Liver (tissue), 9 donors: ENCODE data around the gene ORM2. TPM values are rescaled to one million over a fixed set of nuclear protein-coding genes. Genes with fewer than 3 reads are reported as not detected.

Experiments
- DNase-seq: peaks from one replicate; pipeline ENCODE4 v3.0.0-alpha.2; 2017; ENCODE audit warnings: low spot score
- H3K27ac ChIP-seq, 2 donors: one replicate each; pipeline ENCODE4 v1.7.0; 2013; ENCODE audit warnings: inconsistent platforms in 2 of 2, low read length in 2 of 2, control low read depth in 1 of 2, low read depth in 1 of 2, mild to moderate bottlenecking in 1 of 2
- H3K27me3 ChIP-seq, 4 donors: one replicate each; pipeline versions ENCODE4 v1.6.1 to v1.7.0; 2013; ENCODE audit warnings: low read length in 3 of 4, inconsistent platforms in 1 of 4, mild to moderate bottlenecking in 1 of 4, moderate library complexity in 1 of 4; ENCODE audit not compliant: control insufficient read depth in 4 of 4, insufficient read depth in 4 of 4
- H3K36me3 ChIP-seq, 4 donors: one replicate each; pipeline versions ENCODE4 v1.6.1 to v1.7.0; 2013; ENCODE audit warnings: low read length in 3 of 4, mild to moderate bottlenecking in 3 of 4, low read depth in 1 of 4, moderate library complexity in 1 of 4; ENCODE audit not compliant: control insufficient read depth in 4 of 4, insufficient read depth in 3 of 4
- H3K4me1 ChIP-seq, 4 donors: one replicate each; pipeline versions ENCODE4 v1.6.1 to v1.7.0; 2013; ENCODE audit warnings: low read length in 3 of 4, mild to moderate bottlenecking in 3 of 4, moderate library complexity in 1 of 4; ENCODE audit not compliant: control insufficient read depth in 4 of 4, insufficient read depth in 4 of 4
- H3K4me3 ChIP-seq, 3 donors: one replicate each; pipeline versions ENCODE4 v1.6.1 to v1.7.0; 2013; ENCODE audit warnings: low read length in 3 of 3, control low read depth in 1 of 3, low read depth in 1 of 3, mild to moderate bottlenecking in 1 of 3
- H3K9ac ChIP-seq, 2 donors: one replicate each; pipeline ENCODE4 v1.7.0; 2013; ENCODE audit warnings: low read length in 2 of 2, mild to moderate bottlenecking in 2 of 2, moderate library complexity in 2 of 2, control low read depth in 1 of 2, low read depth in 1 of 2
- H3K9me3 ChIP-seq, 4 donors: one replicate each; pipeline versions ENCODE4 v1.6.1 to v1.7.0; 2013; ENCODE audit warnings: low read length in 3 of 4; ENCODE audit not compliant: control insufficient read depth in 4 of 4
- FOXA1 ChIP-seq: IDR thresholded peaks from 2 replicates; pipeline ENCODE4 v1.6.1; 2016; ENCODE audit warnings: antibody characterized with exemption
- FOXA2 ChIP-seq: IDR thresholded peaks from 2 replicates; pipeline ENCODE4 v1.6.1; 2016; ENCODE audit warnings: antibody characterized with exemption
- GABPA ChIP-seq, 2 donors: IDR thresholded peaks in 1 of 2; conservative IDR thresholded peaks in 1 of 2; 2 replicates each; pipeline ENCODE4 v1.6.1; 2016; ENCODE audit warnings: antibody characterized with exemption in 2 of 2, mild to moderate bottlenecking in 1 of 2, moderate library complexity in 1 of 2
- HNF4A ChIP-seq, 2 donors: conservative IDR thresholded peaks; 2 replicates each; pipeline ENCODE4 v1.6.1; 2016; ENCODE audit warnings: antibody characterized with exemption in 2 of 2, mild to moderate bottlenecking in 2 of 2
- HNF4G ChIP-seq: IDR thresholded peaks from 2 replicates; pipeline ENCODE4 v1.6.1; 2016; ENCODE audit warnings: antibody characterized with exemption
- JUND ChIP-seq, 2 donors: IDR thresholded peaks; 2 replicates each; pipeline ENCODE4 v1.6.1; 2016; ENCODE audit warnings: antibody characterized with exemption in 2 of 2
- MAX ChIP-seq: IDR thresholded peaks from 2 replicates; pipeline ENCODE4 v1.6.1; 2016; ENCODE audit warnings: antibody characterized with exemption
- NR2F2 ChIP-seq: IDR thresholded peaks from 2 replicates; pipeline ENCODE4 v1.6.1; 2016; ENCODE audit warnings: antibody characterized with exemption
- RAD21 ChIP-seq, 2 donors: IDR thresholded peaks; 2 replicates each; pipeline ENCODE4 v1.6.1; 2016; ENCODE audit warnings: antibody characterized with exemption in 2 of 2, mild to moderate bottlenecking in 2 of 2
- RXRA ChIP-seq, 2 donors: IDR thresholded peaks; 2 replicates each; pipeline ENCODE4 v1.6.1; 2017 to 2018; ENCODE audit warnings: antibody characterized with exemption in 2 of 2, mild to moderate bottlenecking in 1 of 2
- SP1 ChIP-seq: IDR thresholded peaks from 2 replicates; pipeline ENCODE4 v1.6.1; 2018; ENCODE audit warnings: antibody characterized with exemption, mild to moderate bottlenecking
- TAF1 ChIP-seq: conservative IDR thresholded peaks from 2 replicates; pipeline ENCODE4 v1.6.1; 2016; ENCODE audit warnings: antibody characterized with exemption, mild to moderate bottlenecking
- YY1 ChIP-seq: IDR thresholded peaks from 2 replicates; pipeline ENCODE4 v1.6.1; 2016; ENCODE audit warnings: antibody characterized with exemption, mild to moderate bottlenecking
- ZBTB33 ChIP-seq: IDR thresholded peaks from 2 replicates; pipeline ENCODE4 v1.6.1; 2016; ENCODE audit warnings: antibody characterized with exemption
- WGBS: extraction: QIAGEN DNeasy Blood & Tissue Kit; methylation state at CpG from one replicate; pipeline ENCODE4 v1.1.7; 2013; 5-methylcytosine and 5-hydroxymethylcytosine counted together
- polyA plus RNA-seq, 2 donors: library from polyadenylated mRNA; stranded (reverse) in 1 of 2; unstranded in 1 of 2; fragments of 200-250 nt in 1 of 2; fragments of >200 nt in 1 of 2; fragmentation: Nextera tagmentation in 1 of 2; extraction: Ambion mirVana in 1 of 2; gene quantifications; one replicate each; pipeline versions ENCODE4 v1.2.1 to v1.2.3, GENCODE V29; 2013 to 2015
- total RNA-seq, 2 donors: library from RNA; depleted of rRNA; stranded (reverse); fragments of >200 nt; gene quantifications; one replicate each; pipeline ENCODE4 v1.2.3, GENCODE V29; 2014
- TF ChIP-seq, protein P1 (sequence below): fragments of 150-350 bp; IDR thresholded peaks from 2 replicates; pipeline ENCODE4 v1.5.1; 2017; ENCODE audit warnings: improper control_type of control experiment, low read depth, low read length; ENCODE audit not compliant: missing input control
- TF ChIP-seq, protein P2 (sequence below): IDR thresholded peaks from 2 replicates; pipeline ENCODE4 v1.6.1; 2016; ENCODE audit warnings: antibody characterized with exemption
- donor health status: healthy.
- donor health status: healthy.
- donor health status: healthy.
- donor health status: healthy.
- donor health status: healthy.

Gene ORM2
- total and polyA plus RNA-seq, 4 donors = 276 to 7,373 (median 5,310) TPM

DNA sequence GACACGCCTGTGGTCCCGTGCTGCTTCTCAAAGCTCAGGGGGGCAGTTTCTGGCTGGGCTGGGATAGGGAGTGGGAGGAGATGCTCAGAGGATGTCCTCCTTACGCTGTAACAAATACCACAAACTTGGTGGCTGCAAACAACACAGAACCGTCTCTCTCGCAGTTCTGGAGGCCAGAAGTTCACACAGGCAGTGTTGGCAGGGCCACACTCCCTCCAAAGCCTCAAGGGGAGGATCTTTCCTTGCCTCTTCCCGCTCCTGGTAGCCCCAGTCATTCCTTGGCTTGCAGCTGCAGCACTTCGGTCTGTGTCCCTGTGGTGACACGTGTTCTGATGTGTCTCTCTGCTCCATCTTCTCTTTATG, 17.2 kb upstream of the ORM2 start (continued):
- TF ChIP-seq ZBTB33 (no peak), YY1 (no peak), JUND (IDR thresholded peaks at IDR 0.05) (no peak), FOXA2 (no peak), FOXA1 (no peak), TAF1 (no peak), GABPA (IDR thresholded peaks at IDR 0.05 in 1 of 2, conservative IDR thresholded peaks at IDR 0.05 in 1 of 2) (no peak), HNF4G (no peak)

GRCh38 chr9:114313186-114313585, 16.5 kb upstream of the ORM2 start:
- no peak for DNase-seq
- H3K27ac ChIP-seq = peak overlapping the region in 1 of 2 donors; percentile 27

GRCh38 chr9:114314256-114314867, 15.3 kb upstream of the ORM2 start:
- Histone ChIP-seq H3K27me3 (no peaks in the 10 kb centered on the region), H3K36me3 (peaks cover 0 to 2% (median 0%) of the 10 kb centered on the region in 4 donors), H3K4me1 (peaks cover 14 to 45% (median 26%) of the 10 kb centered on the region in 4 donors), H3K4me3 (peak overlapping the region in 1 of 3 donors; percentile 9), H3K27ac (peak overlapping the region; percentile 86 to 95), H3K9ac (peak overlapping the region in 1 of 2 donors; percentile 38), H3K9me3 (no peaks in the 10 kb centered on the region)
- peak; percentile 24 for DNase-seq
- 67% methylated on average over 7 of the region's 7 CpGs for WGBS
- TF ChIP-seq RXRA (IDR thresholded peaks at IDR 0.05) (no peak), YY1 (no peak), NR2F2 (no peak), HNF4A (conservative IDR thresholded peaks at IDR 0.05) (no peak), JUND (IDR thresholded peaks at IDR 0.05) (no peak), TAF1 (no peak), FOXA2 (no peak), SP1 (no peak), FOXA1 (no peak), MAX (no peak), ZBTB33 (no peak), GABPA (IDR thresholded peaks at IDR 0.05 in 1 of 2, conservative IDR thresholded peaks at IDR 0.05 in 1 of 2) (no peak)
- TF ChIP-seq, protein P1, sequence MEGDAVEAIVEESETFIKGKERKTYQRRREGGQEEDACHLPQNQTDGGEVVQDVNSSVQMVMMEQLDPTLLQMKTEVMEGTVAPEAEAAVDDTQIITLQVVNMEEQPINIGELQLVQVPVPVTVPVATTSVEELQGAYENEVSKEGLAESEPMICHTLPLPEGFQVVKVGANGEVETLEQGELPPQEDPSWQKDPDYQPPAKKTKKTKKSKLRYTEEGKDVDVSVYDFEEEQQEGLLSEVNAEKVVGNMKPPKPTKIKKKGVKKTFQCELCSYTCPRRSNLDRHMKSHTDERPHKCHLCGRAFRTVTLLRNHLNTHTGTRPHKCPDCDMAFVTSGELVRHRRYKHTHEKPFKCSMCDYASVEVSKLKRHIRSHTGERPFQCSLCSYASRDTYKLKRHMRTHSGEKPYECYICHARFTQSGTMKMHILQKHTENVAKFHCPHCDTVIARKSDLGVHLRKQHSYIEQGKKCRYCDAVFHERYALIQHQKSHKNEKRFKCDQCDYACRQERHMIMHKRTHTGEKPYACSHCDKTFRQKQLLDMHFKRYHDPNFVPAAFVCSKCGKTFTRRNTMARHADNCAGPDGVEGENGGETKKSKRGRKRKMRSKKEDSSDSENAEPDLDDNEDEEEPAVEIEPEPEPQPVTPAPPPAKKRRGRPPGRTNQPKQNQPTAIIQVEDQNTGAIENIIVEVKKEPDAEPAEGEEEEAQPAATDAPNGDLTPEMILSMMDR = no peak
- TF ChIP-seq, protein P2, sequence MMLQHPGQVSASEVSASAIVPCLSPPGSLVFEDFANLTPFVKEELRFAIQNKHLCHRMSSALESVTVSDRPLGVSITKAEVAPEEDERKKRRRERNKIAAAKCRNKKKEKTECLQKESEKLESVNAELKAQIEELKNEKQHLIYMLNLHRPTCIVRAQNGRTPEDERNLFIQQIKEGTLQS = no peak

More at GRCh38 chr9:114313186-114313585, 16.5 kb upstream of the ORM2 start:
- H3K36me3 ChIP-seq = peaks cover 0 to 5% (median under 1%) of the 10 kb centered on the region in 4 donors
- 83% methylated on average over 8 of the region's 8 CpGs for WGBS
- H3K9ac ChIP-seq = no peak overlapping the region
- H3K4me1 ChIP-seq = peaks cover 10 to 45% (median 21%) of the 10 kb centered on the region in 4 donors
- H3K27me3 ChIP-seq = no peaks in the 10 kb centered on the region
- no peak overlapping the region for H3K4me3 ChIP-seq
- H3K9me3 ChIP-seq = no peaks in the 10 kb centered on the region
- TF ChIP-seq RXRA (IDR thresholded peaks at IDR 0.05) = no peak
- no peak for TF ChIP-seq SP1
- TF ChIP-seq RAD21 (IDR thresholded peaks at IDR 0.05) = no peak
- no peak for TF ChIP-seq HNF4A (conservative IDR thresholded peaks at IDR 0.05)
- TF ChIP-seq HNF4G = no peak
- TF ChIP-seq YY1 = no peak
- no peak for TF ChIP-seq TAF1
- TF ChIP-seq FOXA2 = no peak
- no peak for TF ChIP-seq MAX
- no peak for TF ChIP-seq JUND (IDR thresholded peaks at IDR 0.05)
- TF ChIP-seq NR2F2 = no peak
- TF ChIP-seq, protein P2 = no peak
- no peak for TF ChIP-seq GABPA (IDR thresholded peaks at IDR 0.05 in 1 of 2, conservative IDR thresholded peaks at IDR 0.05 in 1 of 2)
- no peak for TF ChIP-seq FOXA1
